ENCODE results near the gene NCR3LG1. TPM values are rescaled to one million over a fixed set of nuclear protein-coding genes. Genes with fewer than 3 reads are reported as not detected.

NCR3LG1 gene
- total and polyA plus RNA-seq, 2 of the 8 experiments (the other 6 are each of a cell fraction or from before 2014, with no cell fraction given), result 0.68 to 1.9 TPM

GRCh38 chr11:17418444-17419081 lies 67.0 kb downstream of the NCR3LG1 start:
- Histone ChIP-seq H4K5ac (ENCODE audit: insufficient read length, low read depth, low read length) (no peak overlapping the region), H3K36me3 (ENCODE audit: control insufficient read depth in 2 of 4, insufficient read depth in 4 of 4, low read length in 3 of 4) (no peaks in the 10 kb centered on the region), H3K27me3 (replicated peaks in 1 of 4; ENCODE audit: control insufficient read depth in 3 of 4, extremely low read depth in 1 of 4, insufficient read depth in 3 of 4, low read length in 3 of 4) (no peaks in the 10 kb centered on the region; a peak in 2 of 7 replicates), H3K18ac (ENCODE audit: extremely low read depth, low read length) (no peak overlapping the region), H3K56ac (replicated peaks; ENCODE audit: insufficient read length, low read depth, low read length) (no peak overlapping the region), H3K23ac (ENCODE audit: insufficient read length) (no peak overlapping the region), H4K91ac (replicated peaks; ENCODE audit: insufficient read length, low read length) (no peak overlapping the region), H3K4me2 (ENCODE audit: insufficient read depth in 1 of 2, low read depth in 2 of 2, low read length in 2 of 2) (no peak overlapping the region), H2BK20ac (ENCODE audit: low read length) (no peak overlapping the region), H3K14ac (ENCODE audit: insufficient read length) (no peak overlapping the region), H3K27ac (ENCODE audit: low read depth, low read length) (no peak overlapping the region), H3K79me1 (ENCODE audit: low read depth, low read length) (no peaks in the 10 kb centered on the region), H3K23me2 (ENCODE audit: low read depth, low read length) (no peaks in the 10 kb centered on the region), H2BK15ac (ENCODE audit: low read length) (no peak overlapping the region), H2BK5ac (ENCODE audit: low read depth, low read length) (no peak overlapping the region), H4K20me1 (replicated peaks in 1 of 2; ENCODE audit: control insufficient read depth in 1 of 2, insufficient read depth in 2 of 2, low read length in 2 of 2) (peaks cover 0 to 1% of the 10 kb centered on the region in 2 experiments), H2AFZ (ENCODE audit: low read length) (no peak overlapping the region), H4K8ac (ENCODE audit: extremely low read depth, insufficient read depth, low read length) (no peak overlapping the region), H3K9ac (replicated peaks in 1 of 4; ENCODE audit: extremely low read depth in 1 of 4, low read depth in 3 of 4, low read length in 3 of 4) (no peak overlapping the region), H3K79me2 (ENCODE audit: control insufficient read depth in 1 of 2, insufficient read depth in 2 of 2, low read length in 2 of 2) (no peaks in the 10 kb centered on the region), H3K9me3 (ENCODE audit: insufficient read depth in 2 of 2, low read depth in 1 of 2, low read length in 1 of 2) (no peaks in the 10 kb centered on the region), H3K4ac (replicated peaks; ENCODE audit: insufficient read length, low read depth, low read length) (no peak overlapping the region), H2AK5ac (ENCODE audit: low read depth, low read length) (no peak overlapping the region), H3K4me1 (replicated peaks in 1 of 4; ENCODE audit: control insufficient read depth in 3 of 4, insufficient read depth in 4 of 4, low read length in 3 of 4) (peaks cover 0 to 5% (median 2%) of the 10 kb centered on the region in 4 experiments; a peak in 2 of 7 replicates), H2BK120ac (replicated peaks; ENCODE audit: low read depth, low read length) (no peak overlapping the region), H3K4me3 (ENCODE audit: extremely low read depth in 1 of 4, insufficient read depth in 2 of 4, low read depth in 3 of 4, low read length in 4 of 4) (no peak overlapping the region), H2BK12ac (ENCODE audit: low read depth, low read length) (no peak overlapping the region)
- CTCF ChIA-PET (ENCODE audit: partially characterized antibody), result interaction anchor here (0.7 to 4.9 kb wide), 22 partner anchors 12 to 446 kb away, joined by 3 to 25 read pairs (median 4); partner anchors contain the start of gene ABCC8
- POLR2A ChIA-PET (ENCODE audit: partially characterized antibody), result interaction anchor here (1.2 kb wide), 3 partner anchors 8 to 34 kb away, joined by 3 read pairs; no protein-coding TSS in a partner anchor
- DNase-seq (ENCODE audit: low read depth in 1 of 2, low spot score in 2 of 2) (no peak), FAIRE-seq (no peak)
- WGBS, 2 experiments (ENCODE audit: extremely low coverage in 1 of 2, insufficient coverage in 1 of 2, insufficient read length in 1 of 2, insufficient replicate concordance in 2 of 2, low coverage in 1 of 2, low lambda C conversion rate in 2 of 2, missing lambda C conversion rate in 1 of 2), result 83% methylated on average over 2 of the region's 2 CpGs; no CpG with 5 or more reads in 1 of the 2 experiments
- no peak for TF ChIP-seq NANOG (IDR thresholded peaks at IDR 0.05; ENCODE audit: insufficient read depth, low read depth, low read length, poor library complexity, severe bottlenecking)
- no peak for TF ChIP-seq KDM4A (IDR thresholded peaks at IDR 0.05; ENCODE audit: low read depth, low read length, severe bottlenecking)
- TF ChIP-seq TAF1 (IDR thresholded peaks at IDR 0.05; ENCODE audit: low read depth, low read length), result no peak
- no peak for TF ChIP-seq POLR2AphosphoS5 (IDR thresholded peaks at IDR 0.05; ENCODE audit: low read depth, low read length)
- no peak for TF ChIP-seq YY1 (IDR thresholded peaks at IDR 0.05; ENCODE audit: low read depth, low read length)
- no peak for TF ChIP-seq TBP (IDR thresholded peaks at IDR 0.05; ENCODE audit: low read depth, low read length)
- TF ChIP-seq CHD2 (IDR thresholded peaks at IDR 0.05; ENCODE audit: low read length), result no peak
- TF ChIP-seq CBX5 (IDR thresholded peaks at IDR 0.05; ENCODE audit: low read depth, low read length), result no peak
- TF ChIP-seq USF2 (IDR thresholded peaks at IDR 0.05; ENCODE audit: low read length), result no peak
- TF ChIP-seq RAD21 (IDR thresholded peaks at IDR 0.05 in 1 of 2, conservative IDR thresholded peaks at IDR 0.05 in 1 of 2; ENCODE audit: low read depth in 2 of 2, low read length in 2 of 2), result no peak
- no peak for TF ChIP-seq TEAD4 (IDR thresholded peaks at IDR 0.05; ENCODE audit: low read depth, low read length)
- TF ChIP-seq RNF2 (IDR thresholded peaks at IDR 0.05; ENCODE audit: borderline replicate concordance, low read depth, low read length, missing control alignments, poor library complexity, severe bottlenecking), result no peak

Measured in H1 (cell line).